SK-N-SH (cell line): ENCODE data around the gene PGF.

Experiments
- CTCF ChIP-seq: fragments of 200-600 bp; sonication (generic); IDR thresholded peaks from 2 replicates; pipeline ENCODE4 v1.6.1; 2017; ENCODE audit warnings: antibody characterized with exemption, mild to moderate bottlenecking, moderate library complexity
- ELF1 ChIP-seq: IDR thresholded peaks from 2 replicates; pipeline ENCODE4 v1.4.0; 2012
- EP300 ChIP-seq, 2 experiments: IDR thresholded peaks; 2 replicates each; pipeline versions ENCODE4 v1.4.0 to v1.6.1; 2012; ENCODE audit warnings: borderline replicate concordance in 1 of 2, low read depth in 1 of 2, low read length in 1 of 2
- EZH2phosphoT487 ChIP-seq: fragments of 200-600 bp; sonication (generic); IDR thresholded peaks from 2 replicates; pipeline ENCODE4 v1.6.1; 2017; ENCODE audit warnings: low read depth, mixed run types, mild to moderate bottlenecking, antibody characterized with exemption, moderate library complexity, borderline replicate concordance
- JUND ChIP-seq: IDR thresholded peaks from 2 replicates; pipeline ENCODE4 v1.4.0; 2012
- NFIC ChIP-seq: IDR thresholded peaks from 2 replicates; pipeline ENCODE4 v1.4.0; 2012; ENCODE audit warnings: borderline replicate concordance
- POLR2AphosphoS5 ChIP-seq: IDR thresholded peaks from 2 replicates; pipeline ENCODE4 v1.6.1; 2012; ENCODE audit warnings: low read depth, low read length
- RAD21 ChIP-seq: IDR thresholded peaks from 2 replicates; pipeline ENCODE4 v1.6.1; 2012; ENCODE audit warnings: mild to moderate bottlenecking, low read length
- RXRA ChIP-seq: IDR thresholded peaks from 2 replicates; pipeline ENCODE4 v1.4.0; 2012; ENCODE audit warnings: low read depth, mild to moderate bottlenecking, borderline replicate concordance
- SMC3 ChIP-seq: IDR thresholded peaks from 2 replicates; pipeline ENCODE4 v1.6.1; 2012; ENCODE audit warnings: low read depth, low read length, improper control_type of control experiment
- TCF12 ChIP-seq: IDR thresholded peaks from 2 replicates; pipeline ENCODE4 v1.4.0; 2012
- YY1 ChIP-seq: IDR thresholded peaks from 2 replicates; pipeline ENCODE4 v1.4.0; 2012; ENCODE audit warnings: low read depth, mild to moderate bottlenecking

GRCh38 chr14:74955229-74956026 is at the start of gene PGF:
- no peak for TF ChIP-seq NFIC
- TF ChIP-seq ELF1 = no peak
- TF ChIP-seq EZH2phosphoT487 = no peak
- TF ChIP-seq SMC3 = no peak
- TF ChIP-seq CTCF = no peak
- TF ChIP-seq RXRA = no peak
- no peak for TF ChIP-seq YY1
- TF ChIP-seq RAD21 = no peak
- TF ChIP-seq POLR2AphosphoS5 = no peak; the same call in 1 of the 2 replicates
- no peak for TF ChIP-seq JUND
- no peak for TF ChIP-seq EP300 (IDR thresholded peaks at IDR 0.05; ENCODE audit: borderline replicate concordance in 1 of 2, low read depth in 1 of 2, low read length in 1 of 2)
- TF ChIP-seq TCF12 = no peak
